B cell (primary cell): Measurements from ENCODE around the gene OR1L6. TPM values are rescaled to one million over a fixed set of nuclear protein-coding genes. Genes with fewer than 3 reads are reported as not detected.

Source experiments
- ATAC-seq: fragments of 200-7000 bp; cut with Tn5 transposase; one replicate; pipeline ENCODE4 v1.10.0; 2021; ENCODE audit warnings: low read depth, mild to moderate bottlenecking, moderate number of reproducible peaks, moderate library complexity
- CTCF ChIA-PET: fragments of 350-600 bp; sonication (Branson Sonifier 250); formaldehyde crosslinking; loops from one replicate; lab custom pipeline; 2021; ENCODE audit warnings: antibody characterized with exemption, inconsistent platforms; lab: Charles Lee
- POLR2A ChIA-PET: fragments of 350-600 bp; sonication (Branson Sonifier 250); formaldehyde crosslinking; loops from one replicate; lab custom pipeline; 2021; ENCODE audit warnings: antibody characterized with exemption; lab: Charles Lee
- DNase-seq: peaks from one replicate; pipeline ENCODE4 v3.0.0; 2013
- H2AFZ ChIP-seq: 2 replicates; pipeline ENCODE4 v1.6.1; 2012; ENCODE audit warnings: mild to moderate bottlenecking, low read depth, low read length; ENCODE audit not compliant: insufficient read depth, poor library complexity, severe bottlenecking
- H3K27ac ChIP-seq, 2 donors: 1 replicate in 1 of 2; 2 replicates in 1 of 2; pipeline ENCODE4 v1.5.1; 2012 to 2013; ENCODE audit warnings: low read length in 2 of 2, mild to moderate bottlenecking in 2 of 2, moderate library complexity in 1 of 2
- H3K27me3 ChIP-seq, 4 experiments: fragments of 200-600 bp in 1 of 4; sonication (generic) in 1 of 4; replicated peaks in 1 of 4; 1 replicate in 2 of 4; 2 replicates in 2 of 4; pipeline versions ENCODE4 v1.6.1 to v1.7.0; 2013 to 2016; ENCODE audit warnings: low read length in 3 of 4, mild to moderate bottlenecking in 2 of 4, mixed read lengths in 1 of 4, moderate library complexity in 1 of 4; ENCODE audit not compliant: insufficient read depth in 4 of 4, control insufficient read depth in 3 of 4; ENCODE audit errors: control extremely low read depth in 1 of 4
- H3K36me3 ChIP-seq, 2 experiments: replicated peaks in 1 of 2; 1 replicate in 1 of 2; 2 replicates in 1 of 2; pipeline versions ENCODE4 v1.6.1 to v1.7.1; 2013; ENCODE audit warnings: low read length in 1 of 2; ENCODE audit not compliant: insufficient read depth in 2 of 2, control insufficient read depth in 1 of 2; ENCODE audit errors: control extremely low read depth in 1 of 2, extremely low read depth in 1 of 2
- H3K4me1 ChIP-seq, 2 donors: fragments of 200-600 bp in 1 of 2; sonication (generic) in 1 of 2; 1 replicate in 1 of 2; 2 replicates in 1 of 2; pipeline versions ENCODE4 v1.5.1 to v1.6.1; 2013 to 2017; ENCODE audit warnings: low read length in 2 of 2; ENCODE audit not compliant: control insufficient read depth in 2 of 2, insufficient read depth in 2 of 2
- H3K4me2 ChIP-seq: replicated peaks from 2 replicates; pipeline ENCODE3; 2012; ENCODE audit warnings: mild to moderate bottlenecking, low read depth, low read length; ENCODE audit not compliant: poor library complexity, severe bottlenecking
- H3K4me3 ChIP-seq, 5 experiments: fragments of 200-600 bp in 1 of 5; sonication (generic) in 1 of 5; 1 replicate in 3 of 5; 2 replicates in 2 of 5; pipeline versions ENCODE4 v1.5.1 to v1.7.0; 2011 to 2016; ENCODE audit warnings: low read length in 4 of 5, mild to moderate bottlenecking in 4 of 5, low read depth in 2 of 5, control low read depth in 1 of 5, moderate library complexity in 1 of 5; ENCODE audit not compliant: insufficient read depth in 1 of 5; ENCODE audit errors: control extremely low read depth in 1 of 5, extremely low read depth in 1 of 5
- H3K79me2 ChIP-seq: fragments of 200-600 bp; sonication (generic); one replicate; pipeline ENCODE4 v1.6.0; 2016; ENCODE audit warnings: low read length; ENCODE audit not compliant: control insufficient read depth, insufficient read depth
- H3K9ac ChIP-seq: fragments of 200-600 bp; sonication (generic); 2 replicates; pipeline ENCODE4 v1.6.1; 2017; ENCODE audit warnings: mild to moderate bottlenecking, low read length, moderate library complexity
- H3K9me3 ChIP-seq, 3 donors: one replicate each; pipeline versions ENCODE4 v1.6.1 to v1.7.1; 2013; ENCODE audit warnings: low read length in 2 of 3; ENCODE audit not compliant: control insufficient read depth in 2 of 3, insufficient read depth in 1 of 3; ENCODE audit errors: control extremely low read depth in 1 of 3
- H4K20me1 ChIP-seq: 2 replicates; pipeline ENCODE4 v1.6.0; 2012; ENCODE audit warnings: mild to moderate bottlenecking, low read length; ENCODE audit not compliant: insufficient read depth, control insufficient read depth, poor library complexity, severe bottlenecking
- H3K27ac Mint-ChIP-seq: one replicate; pipeline ENCODE4 v1.8.0; 2021; ENCODE audit warnings: mixed read lengths
- H3K27me3 Mint-ChIP-seq: one replicate; pipeline ENCODE4 v1.8.0; 2021; ENCODE audit warnings: mixed read lengths
- H3K4me1 Mint-ChIP-seq: one replicate; pipeline ENCODE4 v1.8.0; 2021; ENCODE audit warnings: mixed read lengths
- H3K4me3 Mint-ChIP-seq: one replicate; pipeline ENCODE4 v1.8.0; 2021; ENCODE audit warnings: mixed read lengths
- H3K9me3 Mint-ChIP-seq: one replicate; pipeline ENCODE4 v1.8.0; 2022; ENCODE audit warnings: mixed read lengths; ENCODE audit not compliant: insufficient read depth
- EZH2 ChIP-seq: IDR thresholded peaks from 2 replicates; pipeline ENCODE4 v1.6.1; 2012; ENCODE audit warnings: borderline replicate concordance, low read depth, mild to moderate bottlenecking, moderate library complexity, low read length; ENCODE audit not compliant: insufficient read depth, poor library complexity, severe bottlenecking
- WGBS: methylation state at CpG from one replicate; pipeline ENCODE4 v1.1.5; 2013; ENCODE audit warnings: missing lambda C conversion rate; ENCODE audit not compliant: insufficient coverage; 5-methylcytosine and 5-hydroxymethylcytosine counted together
- intact Hi-C: fragments of 100-400 bp; cut with micrococcal nuclease; formaldehyde crosslinking; loops from one replicate; pipeline ENCODE4 v1.10.0; 2022
- polyA plus RNA-seq: library from polyadenylated mRNA; depleted of rRNA; stranded (reverse); fragments of >200 nt; gene quantifications from 2 replicates; pipeline ENCODE4 v1.2.3, GENCODE V29; 2012
- total RNA-seq, 2 donors: library from RNA; stranded (reverse); fragments of 120-200 nt in 1 of 2; gene quantifications; 1 replicate in 1 of 2; 2 replicates in 1 of 2; pipeline versions ENCODE4 v1.2.3 to v1.2.4, GENCODE V29; 2013 to 2022
- TF ChIP-seq, protein P1 (sequence below): fragments of 200-600 bp; IDR thresholded peaks from one replicate; pipeline ENCODE4 v1.8.0; 2022; ENCODE audit warnings: antibody characterized with exemption, mild to moderate bottlenecking

Gene OR1L6
- total and polyA plus RNA-seq, 2 donors (not counting 1 experiment from before 2014, with no cell fraction given): not detected

DNA sequence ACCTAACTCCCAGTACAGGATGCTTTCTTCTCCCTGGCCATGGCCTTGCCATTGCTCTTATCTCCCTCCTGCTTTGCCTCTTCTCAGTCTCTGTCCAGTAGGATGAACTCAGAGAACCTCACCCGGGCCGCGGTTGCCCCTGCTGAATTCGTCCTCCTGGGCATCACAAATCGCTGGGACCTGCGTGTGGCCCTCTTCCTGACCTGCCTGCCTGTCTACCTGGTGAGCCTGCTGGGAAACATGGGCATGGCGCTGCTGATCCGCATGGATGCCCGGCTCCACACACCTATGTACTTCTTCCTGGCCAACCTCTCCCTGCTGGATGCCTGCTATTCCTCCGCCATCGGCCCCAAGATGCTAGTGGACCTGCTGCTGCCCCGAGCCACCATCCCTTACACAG, 46.7 kb downstream of the OR1L6 start, which contains the start of gene OR5C1:
OR5C1 (plus strand) TSS at position 103 of the 400 bp plus-strand sequence; CDS start at position 103, 0 bp downstream.
- no peaks in the 10 kb centered on the region for H3K9me3 Mint-ChIP-seq
- Histone ChIP-seq H3K4me2 (no peak within 1 kb of the TSS), H3K27ac (no peak within 1 kb of the TSS), H3K4me3 (no peak within 1 kb of the TSS), H3K9me3 (no peaks in the 10 kb centered on the region), H3K9ac (no peak within 1 kb of the TSS), H2AFZ (no peak within 1 kb of the TSS), H3K36me3 (no peaks in the 10 kb centered on the region), H3K27me3 (no peaks in the 10 kb centered on the region), H4K20me1 (no peaks in the 10 kb centered on the region), H3K79me2 (no peaks in the 10 kb centered on the region), H3K4me1 (no peaks in the 10 kb centered on the region)
- H3K4me3 Mint-ChIP-seq: no peak within 1 kb of the TSS
- no peaks in the 10 kb centered on the region for H3K4me1 Mint-ChIP-seq
- ATAC-seq (no peak), DNase-seq (no peak)
- ChIA-PET CTCF (no interaction called here), POLR2A (no interaction called here)
- TF ChIP-seq EZH2: no peak
- TF ChIP-seq, protein P1, sequence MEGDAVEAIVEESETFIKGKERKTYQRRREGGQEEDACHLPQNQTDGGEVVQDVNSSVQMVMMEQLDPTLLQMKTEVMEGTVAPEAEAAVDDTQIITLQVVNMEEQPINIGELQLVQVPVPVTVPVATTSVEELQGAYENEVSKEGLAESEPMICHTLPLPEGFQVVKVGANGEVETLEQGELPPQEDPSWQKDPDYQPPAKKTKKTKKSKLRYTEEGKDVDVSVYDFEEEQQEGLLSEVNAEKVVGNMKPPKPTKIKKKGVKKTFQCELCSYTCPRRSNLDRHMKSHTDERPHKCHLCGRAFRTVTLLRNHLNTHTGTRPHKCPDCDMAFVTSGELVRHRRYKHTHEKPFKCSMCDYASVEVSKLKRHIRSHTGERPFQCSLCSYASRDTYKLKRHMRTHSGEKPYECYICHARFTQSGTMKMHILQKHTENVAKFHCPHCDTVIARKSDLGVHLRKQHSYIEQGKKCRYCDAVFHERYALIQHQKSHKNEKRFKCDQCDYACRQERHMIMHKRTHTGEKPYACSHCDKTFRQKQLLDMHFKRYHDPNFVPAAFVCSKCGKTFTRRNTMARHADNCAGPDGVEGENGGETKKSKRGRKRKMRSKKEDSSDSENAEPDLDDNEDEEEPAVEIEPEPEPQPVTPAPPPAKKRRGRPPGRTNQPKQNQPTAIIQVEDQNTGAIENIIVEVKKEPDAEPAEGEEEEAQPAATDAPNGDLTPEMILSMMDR: no peak
- intact Hi-C loops: no loop called here
- no peaks in the 10 kb centered on the region for H3K27me3 Mint-ChIP-seq
- WGBS: 97% methylated on average over 12 of the region's 12 CpGs
- H3K27ac Mint-ChIP-seq: no peak within 1 kb of the TSS

DNA sequence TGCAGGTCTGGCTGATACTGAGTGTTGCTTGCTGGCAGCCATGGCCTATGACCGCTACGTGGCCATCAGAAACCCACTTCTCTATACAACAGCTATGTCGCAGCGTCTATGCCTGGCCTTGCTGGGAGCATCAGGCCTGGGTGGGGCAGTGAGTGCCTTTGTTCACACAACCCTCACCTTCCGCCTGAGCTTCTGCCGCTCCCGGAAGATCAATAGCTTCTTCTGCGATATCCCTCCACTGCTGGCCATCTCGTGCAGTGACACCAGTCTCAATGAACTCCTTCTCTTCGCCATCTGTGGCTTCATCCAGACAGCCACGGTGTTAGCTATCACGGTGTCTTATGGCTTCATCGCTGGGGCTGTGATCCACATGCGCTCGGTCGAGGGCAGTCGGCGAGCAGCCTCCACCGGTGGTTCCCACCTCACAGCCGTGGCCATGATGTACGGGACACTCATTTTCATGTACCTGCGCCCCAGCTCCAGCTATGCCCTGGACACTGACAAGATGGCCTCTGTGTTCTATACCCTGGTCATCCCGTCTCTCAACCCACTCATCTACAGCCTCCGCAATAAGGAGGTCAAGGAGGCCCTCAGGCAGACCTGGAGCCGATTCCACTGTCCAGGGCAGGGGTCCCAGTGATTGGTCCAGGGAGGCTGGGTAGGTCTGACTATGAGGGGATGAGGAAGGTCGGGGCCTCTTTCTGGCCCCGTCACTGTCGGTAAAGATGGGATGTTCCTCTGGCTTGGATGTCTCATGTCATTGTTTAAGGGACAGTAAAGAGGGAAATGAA, 47.3 kb downstream of the OR1L6 start:
- no peaks in the 10 kb centered on the region for H3K79me2 ChIP-seq
- H3K36me3 ChIP-seq: no peaks in the 10 kb centered on the region
- no peak overlapping the region for H2AFZ ChIP-seq
- WGBS: 96% methylated on average over 28 of the region's 28 CpGs
- no peaks in the 10 kb centered on the region for H3K27me3 ChIP-seq
- Mint-ChIP-seq H3K4me1 (no peaks in the 10 kb centered on the region), H3K9me3 (no peaks in the 10 kb centered on the region), H3K4me3 (no peak overlapping the region), H3K27ac (no peak overlapping the region), H3K27me3 (no peaks in the 10 kb centered on the region)
- no peak overlapping the region for H3K9ac ChIP-seq
- intact Hi-C loops: no loop called here
- TF ChIP-seq, protein P1: no peak
- no peak for TF ChIP-seq EZH2
- CTCF ChIA-PET: no interaction called here
- H3K4me1 ChIP-seq: no peaks in the 10 kb centered on the region
- no peak overlapping the region for H3K4me2 ChIP-seq
- no peak for DNase-seq
- H3K27ac ChIP-seq: no peak overlapping the region
- POLR2A ChIA-PET: no interaction called here
- no peaks in the 10 kb centered on the region for H3K9me3 ChIP-seq
- no peak for ATAC-seq
- no peaks in the 10 kb centered on the region for H4K20me1 ChIP-seq
- no peak overlapping the region for H3K4me3 ChIP-seq
